Measurements from ENCODE around the gene GATAD2B.

Gene GATAD2B

GRCh38 chr1:153961421-153961820, 38.6 kb upstream of the GATAD2B start:
- Histone ChIP-seq H3K9me2 (replicated peaks; ENCODE audit: low read depth, low read length) (no peaks in the 10 kb centered on the region), H3K79me2 (ENCODE audit: insufficient read depth, low read length) (peaks cover 63% of the 10 kb centered on the region), H3K9ac (ENCODE audit: low read depth, low read length, poor library complexity, severe bottlenecking) (peak overlapping the region; percentile 85), H3K4me2 (ENCODE audit: low read depth, low read length, poor library complexity, severe bottlenecking) (peak overlapping the region; percentile 94), H3K9me3 (ENCODE audit: insufficient read depth, low read depth, low read length) (no peaks in the 10 kb centered on the region), H3K4me3 (ENCODE audit: low read length, poor library complexity, severe bottlenecking) (peak overlapping the region; percentile 80), H4K20me1 (ENCODE audit: insufficient read depth, low read length, poor library complexity, severe bottlenecking) (peaks cover 18% of the 10 kb centered on the region), H3K4me1 (ENCODE audit: insufficient read depth, low read length, poor library complexity, severe bottlenecking) (peaks cover 49% of the 10 kb centered on the region), H3F3A (ENCODE audit: low read depth) (no peaks in the 10 kb centered on the region), H3K36me3 (ENCODE audit: insufficient read depth, low read length) (no peaks in the 10 kb centered on the region), H2AFZ (ENCODE audit: low read length) (no peak overlapping the region), H3K27me3 (ENCODE audit: insufficient read depth, low read length, poor library complexity, severe bottlenecking) (no peaks in the 10 kb centered on the region)
- TF ChIP-seq CTCF (conservative IDR thresholded peaks at IDR 0.05; ENCODE audit: low read length) (no peak), EZH2phosphoT487 (IDR thresholded peaks at IDR 0.05; ENCODE audit: borderline replicate concordance) (no peak)

GRCh38 chr1:153960206-153960605, 37.4 kb upstream of the GATAD2B start:
- H3K9me3 ChIP-seq (ENCODE audit: insufficient read depth, low read depth, low read length) = no peaks in the 10 kb centered on the region
- no peak overlapping the region for H3K4me2 ChIP-seq (ENCODE audit: low read depth, low read length, poor library complexity, severe bottlenecking)
- no peaks in the 10 kb centered on the region for H3K9me2 ChIP-seq (replicated peaks; ENCODE audit: low read depth, low read length)
- H3K36me3 ChIP-seq (ENCODE audit: insufficient read depth, low read length) = no peaks in the 10 kb centered on the region
- H3K4me3 ChIP-seq (ENCODE audit: low read length, poor library complexity, severe bottlenecking) = no peak overlapping the region
- H3K9ac ChIP-seq (ENCODE audit: low read depth, low read length, poor library complexity, severe bottlenecking) = no peak overlapping the region
- H3K79me2 ChIP-seq (ENCODE audit: insufficient read depth, low read length) = peaks cover 63% of the 10 kb centered on the region
- peaks cover 29% of the 10 kb centered on the region for H4K20me1 ChIP-seq (ENCODE audit: insufficient read depth, low read length, poor library complexity, severe bottlenecking)
- TF ChIP-seq CTCF (conservative IDR thresholded peaks at IDR 0.05; ENCODE audit: low read length) (no peak), EZH2phosphoT487 (IDR thresholded peaks at IDR 0.05; ENCODE audit: borderline replicate concordance) (no peak)
- H3K27me3 ChIP-seq (ENCODE audit: insufficient read depth, low read length, poor library complexity, severe bottlenecking) = no peaks in the 10 kb centered on the region
- no peak overlapping the region for H2AFZ ChIP-seq (ENCODE audit: low read length)
- peaks cover 53% of the 10 kb centered on the region for H3K4me1 ChIP-seq (ENCODE audit: insufficient read depth, low read length, poor library complexity, severe bottlenecking)
- no peaks in the 10 kb centered on the region for H3F3A ChIP-seq (ENCODE audit: low read depth)

- Histone ChIP-seq H2AFZ (ENCODE audit: low read length) (no peak overlapping the region), H3K79me2 (ENCODE audit: insufficient read depth, low read length) (peaks cover 64% of the 10 kb centered on the region), H3K4me1 (ENCODE audit: insufficient read depth, low read length, poor library complexity, severe bottlenecking) (peaks cover 59% of the 10 kb centered on the region), H3K9me3 (ENCODE audit: insufficient read depth, low read depth, low read length) (no peaks in the 10 kb centered on the region), H3F3A (ENCODE audit: low read depth) (no peaks in the 10 kb centered on the region), H3K9ac (ENCODE audit: low read depth, low read length, poor library complexity, severe bottlenecking) (peak overlapping the region; percentile 43), H4K20me1 (ENCODE audit: insufficient read depth, low read length, poor library complexity, severe bottlenecking) (peaks cover 35% of the 10 kb centered on the region), H3K4me3 (ENCODE audit: low read length, poor library complexity, severe bottlenecking) (no peak overlapping the region), H3K36me3 (ENCODE audit: insufficient read depth, low read length) (no peaks in the 10 kb centered on the region; the same call in 1 of the 2 replicates), H3K27me3 (ENCODE audit: insufficient read depth, low read length, poor library complexity, severe bottlenecking) (no peaks in the 10 kb centered on the region), H3K9me2 (replicated peaks; ENCODE audit: low read depth, low read length) (no peaks in the 10 kb centered on the region), H3K4me2 (ENCODE audit: low read depth, low read length, poor library complexity, severe bottlenecking) (peak overlapping the region; percentile 51)
- TF ChIP-seq EZH2phosphoT487 (IDR thresholded peaks at IDR 0.05; ENCODE audit: borderline replicate concordance) (no peak), CTCF (conservative IDR thresholded peaks at IDR 0.05; ENCODE audit: low read length) (no peak)
Observed at GRCh38 chr1:153959454-153959853, 36.7 kb upstream of the GATAD2B start.

Measured in Loucy (cell line).